GM12878 (cell line): ENCODE results near the gene ZNF444. TPM values are rescaled to one million over a fixed set of nuclear protein-coding genes. Genes with fewer than 3 reads are reported as not detected.
"Not testable (repeated sequence)": the region's sequence is repeated elsewhere in the genome, so short reads cannot be mapped to it uniquely, and the experiment has no call there.

Source experiments
- ATAC-seq: fragments of 200-7000 bp; cut with Tn5 transposase; 3 replicates; pipeline ENCODE4 v1.9.1; 2020; ENCODE audit warnings: mild to moderate bottlenecking, moderate library complexity
- BruUV-seq: library from RNA; stranded (reverse); fragments of 400-500 nt; replicated peaks from 2 replicates; lab custom pipeline; 2021; lab: Mats Ljungman, UMichigan
- CTCF ChIA-PET: fragments of 300-600 bp; sonication (Branson Sonifier 250); formaldehyde crosslinking; extraction: SDS; loops from one replicate; lab custom pipeline; 2021; ENCODE audit warnings: inconsistent platforms; lab: Yijun Ruan, JAX
- POLR2A ChIA-PET: fragments of 350-600 bp; formaldehyde crosslinking; extraction: SDS; loops from one replicate; lab custom pipeline; 2021; ENCODE audit warnings: inconsistent platforms; lab: Charles Lee
- RAD21 ChIA-PET: fragments of 300-600 bp; sonication (Branson Sonifier 250); formaldehyde crosslinking; loops from one replicate; lab custom pipeline; 2023; ENCODE audit warnings: antibody characterized with exemption; ENCODE audit not compliant: unreplicated experiment; lab: Charles Lee
- SMC1A ChIA-PET: fragments of 300-600 bp; sonication (Branson Sonifier 250); formaldehyde crosslinking; loops from one replicate; lab custom pipeline; 2023; ENCODE audit not compliant: unreplicated experiment, uncharacterized antibody; lab: Charles Lee
- DNase-seq: peaks from one replicate; pipeline ENCODE4 v3.0.0-alpha.2; 2011; ENCODE audit warnings: low read depth, low spot score
- FAIRE-seq: peaks from 3 replicates; lab custom pipeline; 2011; peaks lifted over from hg19 to GRCh38; lab: Jason Lieb, UNC
- H2AFZ ChIP-seq: 2 replicates; pipeline ENCODE4 v1.6.0; 2011; ENCODE audit warnings: low read depth, low read length, control low read depth; ENCODE audit not compliant: control insufficient read depth
- H3K27ac ChIP-seq: 2 replicates; pipeline ENCODE4 v1.5.1; 2011; ENCODE audit warnings: control low read depth; ENCODE audit not compliant: control insufficient read depth, insufficient read depth
- H3K27me3 ChIP-seq, 2 experiments: replicated peaks in 1 of 2; 2 replicates each; pipeline versions ENCODE4 v1.6.0 to v1.6.1; 2011; ENCODE audit warnings: low read length in 1 of 2; ENCODE audit not compliant: control insufficient read depth in 2 of 2, insufficient read depth in 2 of 2
- H3K36me3 ChIP-seq, 2 experiments: 2 replicates each; pipeline ENCODE4 v1.5.1; 2011; ENCODE audit warnings: low read length in 1 of 2; ENCODE audit not compliant: control insufficient read depth in 2 of 2, insufficient read depth in 2 of 2
- H3K4me1 ChIP-seq: 2 replicates; pipeline ENCODE4 v1.6.1; 2011; ENCODE audit warnings: mild to moderate bottlenecking, low read length, moderate library complexity, mixed read lengths; ENCODE audit not compliant: control insufficient read depth, insufficient read depth
- H3K4me2 ChIP-seq: 2 replicates; pipeline ENCODE4 v1.6.0; 2011; ENCODE audit warnings: control low read depth; ENCODE audit not compliant: control insufficient read depth, insufficient read depth
- H3K4me3 ChIP-seq: fragments of 200-600 bp; sonication (generic); 2 replicates; pipeline ENCODE4 v1.5.1; 2016
- H3K79me2 ChIP-seq: 2 replicates; pipeline ENCODE4 v1.6.0; 2011; ENCODE audit warnings: low read length; ENCODE audit not compliant: control insufficient read depth, insufficient read depth
- H3K9ac ChIP-seq: 2 replicates; pipeline ENCODE4 v1.8.0; 2011; ENCODE audit warnings: low read length, control low read depth, mixed read lengths; ENCODE audit not compliant: control insufficient read depth, insufficient read depth
- H3K9me3 ChIP-seq: replicated peaks from 3 replicates; pipeline ENCODE4 v1.5.1; 2011; ENCODE audit warnings: mild to moderate bottlenecking, low read length; ENCODE audit not compliant: control insufficient read depth, insufficient read depth
- H4K20me1 ChIP-seq: 2 replicates; pipeline ENCODE4 v1.6.0; 2011; ENCODE audit not compliant: control insufficient read depth, insufficient read depth
- ATF7 ChIP-seq: fragments of 450-650 bp; IDR thresholded peaks from 2 replicates; pipeline ENCODE4 v1.6.1; 2016; ENCODE audit warnings: low read depth, mild to moderate bottlenecking
- ETV6 ChIP-seq, 2 experiments: fragments of 450-650 bp in 1 of 2; IDR thresholded peaks in 1 of 2; conservative IDR thresholded peaks in 1 of 2; 2 replicates each; pipeline ENCODE4 v1.6.1; 2014; ENCODE audit warnings: antibody characterized with exemption in 1 of 2, borderline replicate concordance in 1 of 2, low read depth in 1 of 2, mild to moderate bottlenecking in 1 of 2, moderate library complexity in 1 of 2
- NKRF ChIP-seq: fragments of 450-650 bp; conservative IDR thresholded peaks from 2 replicates; pipeline ENCODE4 v1.6.1; 2017; ENCODE audit warnings: mild to moderate bottlenecking, moderate library complexity
- RB1 ChIP-seq: fragments of 450-650 bp; formaldehyde crosslinking; IDR thresholded peaks from 2 replicates; pipeline ENCODE4 v1.6.1; 2017; ENCODE audit warnings: mild to moderate bottlenecking, borderline replicate concordance
- SMARCA5 ChIP-seq: fragments of 450-650 bp; IDR thresholded peaks from 2 replicates; pipeline ENCODE4 v1.6.1; 2017; ENCODE audit warnings: mild to moderate bottlenecking
- SP1 ChIP-seq: IDR thresholded peaks from one replicate; pipeline ENCODE4 v1.6.1; 2011; ENCODE audit warnings: low read depth, low read length
- ZBTB11 ChIP-seq: fragments of 450-650 bp; formaldehyde crosslinking; IDR thresholded peaks from 2 replicates; pipeline ENCODE4 v1.5.0; 2022; ENCODE audit warnings: mild to moderate bottlenecking, missing genetic modification characterization
- ZBTB4 ChIP-seq: fragments of 450-650 bp; formaldehyde crosslinking; IDR thresholded peaks from 2 replicates; pipeline ENCODE4 v1.4.0; 2022; ENCODE audit warnings: mild to moderate bottlenecking, moderate library complexity
- WGBS: methylation state at CpG from one replicate; pipeline ENCODE4 v1.1.6; 2016; ENCODE audit warnings: low lambda C conversion rate; ENCODE audit not compliant: insufficient replicate concordance, insufficient coverage; ENCODE audit errors: missing lambda C conversion rate; 5-methylcytosine and 5-hydroxymethylcytosine counted together
- in situ Hi-C: fragments of 300-500 bp; cut with MboI; formaldehyde crosslinking; loops from 9 replicates; pipeline ENCODE4 v1.14.3; 2018; ENCODE audit warnings: mixed read lengths
- intact Hi-C: fragments of 100-400 bp; cut with micrococcal nuclease; formaldehyde crosslinking; loops from one replicate; pipeline ENCODE4 v1.14.2; 2022; ENCODE audit not compliant: unreplicated experiment
- polyA plus RNA-seq, 11 experiments: library from polyadenylated mRNA; depleted of rRNA in 4 of 11; unstranded in 6 of 11; stranded (reverse) in 5 of 11; fragments of >200 nt; fragmentation: Nextera tagmentation in 4 of 11; fragmentation: Illumina TruSeq in 1 of 11; extraction: Ambion mirVana in 4 of 11; extraction: Trizol in 1 of 11; gene quantifications; 1 replicate in 1 of 11; 2 replicates in 10 of 11; pipeline versions ENCODE4 v1.2.1 to v1.2.3, GENCODE V29; 2011 to 2016; ENCODE audit warnings: inconsistent platforms in 2 of 11, missing spikeins in 2 of 11, low read depth in 1 of 11
- total RNA-seq, 4 experiments: library from RNA; depleted of rRNA in 3 of 4; stranded (reverse); fragments of >200 nt in 3 of 4; fragmentation: Illumina TruSeq in 1 of 4; extraction: Trizol in 1 of 4; gene quantifications; 2 replicates each; pipeline versions ENCODE4 v1.2.1 to v1.2.3, GENCODE V29; 2013 to 2021

ZNF444 gene
- total and polyA plus RNA-seq, 10 of the 15 experiments (the other 5 are each of a cell fraction or from before 2014, with no cell fraction given): 0.45 to 28.2 (median 11.6) TPM

GRCh38 chr19:56197646-56198045 is 56.6 kb downstream of the ZNF444 start, which contains the start of gene ZSCAN5B:
Gene ZSCAN5B (minus strand): TSS chr19:56197783. CDS start chr19:56193052, 4,731 bp downstream.
- RAD21 ChIA-PET, in situ Hi-C loops, H3K9me3 ChIP-seq, H3K4me2 ChIP-seq, ATAC-seq, FAIRE-seq, CTCF ChIA-PET, H4K20me1 ChIP-seq, H3K27me3 ChIP-seq, H3K27ac ChIP-seq, H3K79me2 ChIP-seq, H3K9ac ChIP-seq, H2AFZ ChIP-seq, H3K4me3 ChIP-seq, H3K4me1 ChIP-seq, DNase-seq, intact Hi-C loops, POLR2A ChIA-PET, BruUV-seq, H3K36me3 ChIP-seq, SMC1A ChIA-PET: not testable (repeated sequence)
- WGBS: 74% methylated on average over 23 of the region's 23 CpGs

- Histone ChIP-seq H3K36me3 (no peaks in the 10 kb centered on the region), H3K4me3 (no peak overlapping the region), H3K79me2 (no peaks in the 10 kb centered on the region), H3K9me3 (no peaks in the 10 kb centered on the region), H3K27ac (no peak overlapping the region), H3K9ac (no peak overlapping the region), H3K4me1 (no peaks in the 10 kb centered on the region), H3K27me3 (no peaks in the 10 kb centered on the region), H3K4me2 (no peak overlapping the region), H2AFZ (no peak overlapping the region), H4K20me1 (no peaks in the 10 kb centered on the region)
- ChIA-PET POLR2A (no interaction called here), RAD21 (no interaction called here), CTCF (no interaction called here), SMC1A (no interaction called here)
- ATAC-seq: no peak
- no peak for FAIRE-seq
- no peak for DNase-seq
- intact Hi-C loops: no loop called here
- in situ Hi-C loops: no loop called here
- 10% methylated on average over 7 of the region's 7 CpGs for WGBS
- no TSS peak for BruUV-seq
- TF ChIP-seq NKRF (no peak), ETV6 (conservative IDR thresholded peaks at IDR 0.05 in 1 of 2, IDR thresholded peaks at IDR 0.05 in 1 of 2; ENCODE audit: borderline replicate concordance in 1 of 2, low read depth in 1 of 2) (no peak), RB1 (no peak), ATF7 (no peak), SP1 (no peak), ZBTB11 (CRISPR knock-in tag) (no peak), ZBTB4 (CRISPR knock-in tag) (no peak), SMARCA5 (no peak)
Measured at GRCh38 chr19:56199687-56200086, 58.6 kb downstream of the ZNF444 start.
